OCI-LY3 (cell line): ENCODE data around the gene EIF2B1.
"Not testable (repeated sequence)": the region's sequence is repeated elsewhere in the genome, so short reads cannot be mapped to it uniquely, and the experiment has no call there.

Experiments used
- EZH2phosphoT487 ChIP-seq: fragments of 200-600 bp; shearing (Covaris generic); IDR thresholded peaks from 2 replicates; pipeline ENCODE4 v1.6.1; 2018; ENCODE audit warnings: antibody characterized with exemption, mixed run types, low read depth
- TF ChIP-seq, protein P1 (sequence below): fragments of 200-600, 300-600 bp; sonication (generic); IDR thresholded peaks from 2 replicates; pipeline ENCODE4 v1.5.1; 2014; ENCODE audit warnings: antibody characterized with exemption, low read length, low read depth

GRCh38 chr12:123603495-123603894 lies 30.0 kb downstream of the EIF2B1 start:
- TF ChIP-seq, protein P1, sequence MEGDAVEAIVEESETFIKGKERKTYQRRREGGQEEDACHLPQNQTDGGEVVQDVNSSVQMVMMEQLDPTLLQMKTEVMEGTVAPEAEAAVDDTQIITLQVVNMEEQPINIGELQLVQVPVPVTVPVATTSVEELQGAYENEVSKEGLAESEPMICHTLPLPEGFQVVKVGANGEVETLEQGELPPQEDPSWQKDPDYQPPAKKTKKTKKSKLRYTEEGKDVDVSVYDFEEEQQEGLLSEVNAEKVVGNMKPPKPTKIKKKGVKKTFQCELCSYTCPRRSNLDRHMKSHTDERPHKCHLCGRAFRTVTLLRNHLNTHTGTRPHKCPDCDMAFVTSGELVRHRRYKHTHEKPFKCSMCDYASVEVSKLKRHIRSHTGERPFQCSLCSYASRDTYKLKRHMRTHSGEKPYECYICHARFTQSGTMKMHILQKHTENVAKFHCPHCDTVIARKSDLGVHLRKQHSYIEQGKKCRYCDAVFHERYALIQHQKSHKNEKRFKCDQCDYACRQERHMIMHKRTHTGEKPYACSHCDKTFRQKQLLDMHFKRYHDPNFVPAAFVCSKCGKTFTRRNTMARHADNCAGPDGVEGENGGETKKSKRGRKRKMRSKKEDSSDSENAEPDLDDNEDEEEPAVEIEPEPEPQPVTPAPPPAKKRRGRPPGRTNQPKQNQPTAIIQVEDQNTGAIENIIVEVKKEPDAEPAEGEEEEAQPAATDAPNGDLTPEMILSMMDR = not testable (repeated sequence)
- not testable (repeated sequence) for TF ChIP-seq EZH2phosphoT487
